ENCODE results near the gene TIAM2.

GRCh38 chr6:155224618-155225017, 229.5 kb downstream of the TIAM2 start:
- no peak for TF ChIP-seq CTCF (IDR thresholded peaks at IDR 0.05)
- no peak for TF ChIP-seq POLR2A (IDR thresholded peaks at IDR 0.05)

Measured in uterus (tissue), 2 donors.